Cortex of kidney (tissue), 1 donor: ENCODE measurements around the gene AACS.
"Not testable (repeated sequence)": the region's sequence is repeated elsewhere in the genome, so short reads cannot be mapped to it uniquely, and the experiment has no call there.

Experiments used
- DNase-seq: peaks from one replicate; lab custom pipeline; 2025; lab: John Stamatoyannopoulos, UW

The AACS gene

GRCh38 chr12:125124320-125124966 lies 59.2 kb downstream of the AACS start:
- no peak for DNase-seq

DNA sequence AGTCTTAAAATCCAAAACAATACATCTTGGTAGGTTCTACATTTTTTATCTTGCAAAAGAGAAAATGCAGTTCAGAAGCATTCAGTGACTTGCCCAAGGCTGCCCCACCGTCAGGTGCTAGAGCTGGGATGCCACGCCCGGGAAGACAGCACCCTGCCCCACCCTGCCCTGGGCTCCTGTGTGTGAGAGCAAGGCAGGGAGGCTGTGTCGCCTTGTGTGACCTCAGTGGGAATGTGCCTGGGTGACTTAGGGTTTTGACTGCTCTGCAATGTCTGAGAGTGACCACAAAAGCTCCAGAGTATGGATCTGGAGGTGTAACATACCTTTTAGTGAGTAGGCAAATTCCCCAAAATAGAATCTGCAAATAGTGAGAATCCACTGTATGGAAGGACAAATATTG lies 60.0 kb downstream of the AACS start:
- no peak for DNase-seq

GRCh38 chr12:125128439-125129178 lies 63.4 kb downstream of the AACS start:
- no peak for DNase-seq

- DNase-seq: no peak
Observed at GRCh38 chr12:125129179-125129571, 63.9 kb downstream of the AACS start.

DNA sequence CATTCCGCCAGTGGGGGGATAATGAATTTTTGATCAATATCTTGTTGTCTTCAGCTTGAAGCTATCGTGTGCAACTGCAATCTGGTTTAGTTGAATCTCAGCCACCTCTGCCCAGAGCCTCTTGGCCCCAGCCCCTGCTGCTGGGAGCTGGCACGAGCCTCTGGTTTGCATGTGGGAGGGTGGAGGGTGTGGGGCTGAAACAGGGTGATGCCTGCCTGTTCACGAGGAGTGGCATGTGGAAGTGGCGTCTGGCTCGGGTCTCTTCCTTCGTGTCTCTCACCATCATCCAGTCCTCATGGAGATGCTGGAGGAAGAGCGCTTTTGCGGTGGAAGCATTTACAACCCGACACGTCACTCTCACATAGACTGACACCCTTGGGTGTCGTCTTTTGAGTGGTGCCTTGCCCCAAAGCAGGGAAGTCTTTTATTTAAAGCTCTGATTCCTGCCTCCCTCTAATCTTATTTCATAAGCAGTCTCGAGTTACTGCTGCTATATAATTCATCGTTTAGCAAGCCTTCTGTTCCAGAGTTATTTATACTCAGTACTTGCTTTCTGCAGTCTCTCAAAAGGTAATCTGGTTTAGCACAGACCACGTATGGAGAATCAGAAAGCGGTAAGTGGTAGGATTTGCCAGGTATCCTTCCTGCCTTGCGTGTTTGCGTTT lies 64.5 kb downstream of the AACS start:
- DNase-seq: no peak

GRCh38 chr12:125131958-125132357 lies 66.7 kb downstream of the AACS start:
- no peak for DNase-seq

GRCh38 chr12:125132698-125133400 lies 67.6 kb downstream of the AACS start:
- DNase-seq: no peak

GRCh38 chr12:125133616-125134015 lies 68.4 kb downstream of the AACS start:
- no peak for DNase-seq

GRCh38 chr12:125134576-125134975 lies 69.3 kb downstream of the AACS start:
- no peak for DNase-seq

DNA sequence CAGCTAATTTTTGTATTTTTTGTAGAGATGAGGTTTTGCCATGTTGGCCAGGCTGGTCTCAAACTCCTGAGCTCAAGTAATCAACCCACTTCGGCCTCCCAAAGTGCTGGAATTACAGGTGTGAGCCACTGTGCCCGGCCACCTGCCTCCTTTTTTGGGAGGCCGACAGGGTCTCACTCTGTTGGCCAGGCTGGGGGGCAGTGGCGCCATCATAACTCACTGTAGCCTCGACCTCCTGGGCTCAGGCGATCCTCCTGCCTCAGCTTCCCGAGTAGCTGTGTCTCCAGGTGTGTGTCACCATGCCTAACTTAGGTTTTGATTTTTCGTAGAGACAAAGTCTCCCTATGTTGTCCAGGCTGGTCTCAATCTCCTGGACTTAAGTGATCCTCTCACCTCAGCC lies 70.7 kb downstream of the AACS start:
- DNase-seq: no peak

DNA sequence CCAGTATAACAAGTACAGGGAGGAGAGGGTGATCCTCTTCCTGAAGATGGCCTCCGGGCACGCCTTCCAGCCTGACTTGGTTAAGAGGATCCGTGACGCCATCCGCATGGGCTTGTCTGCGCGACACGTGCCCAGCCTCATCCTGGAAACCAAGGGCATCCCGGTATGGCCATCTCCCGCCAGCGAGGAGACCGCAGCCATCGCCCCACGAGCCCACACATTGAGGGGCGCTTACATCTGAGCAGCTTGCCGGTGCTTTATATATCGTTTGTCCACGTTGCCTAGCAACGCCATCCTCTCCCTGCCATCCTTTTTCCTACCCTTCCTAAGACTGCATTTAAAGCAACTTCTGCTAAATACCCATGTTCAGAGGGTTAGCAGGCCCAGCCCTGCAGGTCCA lies 71.5 kb downstream of the AACS start:
- no peak for DNase-seq

- DNase-seq: no peak
Observed at GRCh38 chr12:125137766-125138344, 72.6 kb downstream of the AACS start.

- DNase-seq: no peak
Observed at GRCh38 chr12:125140279-125141209, 75.3 kb downstream of the AACS start.

DNA sequence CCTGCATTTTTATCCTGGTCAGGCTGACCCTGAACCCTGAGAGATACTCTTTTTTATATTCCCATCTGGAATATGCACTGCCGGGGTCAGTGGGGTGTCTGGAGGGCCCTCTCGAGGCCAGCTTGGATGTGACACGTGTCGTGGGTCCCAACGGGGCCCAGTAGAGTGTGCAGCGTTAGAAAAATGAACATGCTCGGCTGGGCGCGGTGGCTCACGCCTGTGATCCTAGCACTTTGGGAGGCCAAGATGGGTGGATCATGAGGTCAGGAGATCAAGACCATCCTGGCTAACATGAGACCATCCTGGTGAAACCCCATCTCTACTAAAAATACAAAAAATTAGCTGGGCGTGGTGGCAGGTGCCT lies 76.0 kb downstream of the AACS start:
- not testable (repeated sequence) for DNase-seq

- DNase-seq: no peak
Observed at GRCh38 chr12:125142601-125143000, 77.4 kb downstream of the AACS start.

DNA sequence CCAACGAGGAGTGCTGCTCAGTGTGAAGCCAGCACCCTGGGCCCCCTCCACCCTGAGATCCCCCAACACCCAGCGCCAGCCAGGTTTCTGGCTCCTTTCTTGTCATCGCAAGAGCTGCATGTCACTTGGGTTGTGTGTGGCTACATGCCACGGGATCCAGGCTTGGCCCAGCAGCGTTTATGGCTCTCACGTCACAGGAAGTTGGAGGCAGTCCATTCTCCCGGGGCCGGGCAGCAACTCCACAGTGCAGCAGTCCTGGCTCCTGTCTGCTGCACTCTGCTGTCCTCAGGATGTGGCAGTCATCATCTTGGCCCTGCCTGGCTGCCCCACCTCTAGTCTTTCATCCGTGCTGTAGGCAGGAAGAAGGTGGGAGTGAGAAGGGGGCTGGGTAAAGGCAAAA lies 78.3 kb downstream of the AACS start:
- DNase-seq: no peak

GRCh38 chr12:125145196-125145595 lies 80.0 kb downstream of the AACS start:
- no peak for DNase-seq

DNA sequence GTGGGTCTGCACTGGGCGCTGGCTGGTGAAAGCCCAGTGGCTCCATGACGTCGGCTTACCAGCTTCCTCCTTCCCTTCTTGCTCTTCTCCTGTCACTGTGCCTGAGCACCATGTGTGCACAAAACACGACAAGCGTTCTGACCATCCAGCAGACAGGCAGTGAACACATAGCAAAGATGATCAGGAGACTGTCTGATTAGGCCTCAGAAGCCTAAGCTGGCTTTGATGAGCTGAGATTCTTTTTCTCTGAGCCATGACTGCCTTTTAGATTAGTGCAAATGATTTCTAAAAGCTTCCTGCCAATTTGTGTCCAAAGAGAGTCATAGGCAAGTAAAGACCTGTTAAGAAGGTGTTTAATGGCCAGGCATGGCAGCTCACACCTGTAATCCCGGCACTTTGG lies 83.1 kb downstream of the AACS start:
- no peak for DNase-seq

DNA sequence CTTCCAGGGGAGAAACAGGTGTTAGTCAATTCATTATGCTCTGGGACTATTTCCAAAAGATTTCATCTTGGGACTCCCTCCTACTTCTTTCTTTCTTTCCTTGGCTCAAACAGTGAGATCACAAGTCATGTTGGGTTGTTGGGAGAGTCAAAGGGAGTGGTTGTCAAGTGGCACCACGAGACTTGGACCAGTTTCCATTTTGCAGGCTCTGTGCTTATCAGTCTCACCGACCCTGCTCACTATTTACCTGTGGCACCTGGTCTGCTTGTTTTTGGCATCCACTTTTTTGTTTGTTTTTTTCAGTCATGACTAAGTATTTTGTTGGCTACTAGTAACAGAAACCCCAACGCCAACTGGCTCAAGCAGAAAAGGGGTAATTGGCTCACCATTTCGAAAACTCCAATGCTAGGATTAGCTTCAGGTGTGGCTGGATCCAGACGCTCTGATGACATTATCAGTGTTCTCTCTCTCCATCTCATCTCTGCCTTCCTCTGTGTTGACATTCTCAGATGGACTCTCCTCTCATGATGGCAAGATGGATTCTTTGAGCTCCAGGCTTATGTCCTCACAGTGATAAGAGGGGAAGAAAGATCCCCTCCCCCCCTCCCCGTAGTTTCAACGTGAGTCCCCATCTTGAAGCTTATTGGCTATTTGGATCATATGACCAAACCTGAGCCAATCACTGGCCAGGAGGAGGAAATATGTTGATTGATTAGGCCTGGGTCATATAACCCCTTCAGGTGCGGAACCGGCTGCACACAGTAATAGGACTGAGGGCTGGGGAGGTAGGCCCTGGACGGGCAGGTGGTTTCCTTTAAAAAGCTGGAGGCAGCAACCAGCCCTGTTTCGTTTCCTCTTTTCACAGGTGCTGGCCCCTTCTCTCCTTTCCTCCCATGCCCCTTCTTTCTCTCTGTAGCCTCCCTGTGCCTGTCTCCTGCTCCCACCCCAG lies 84.2 kb downstream of the AACS start:
- no peak for DNase-seq

DNA sequence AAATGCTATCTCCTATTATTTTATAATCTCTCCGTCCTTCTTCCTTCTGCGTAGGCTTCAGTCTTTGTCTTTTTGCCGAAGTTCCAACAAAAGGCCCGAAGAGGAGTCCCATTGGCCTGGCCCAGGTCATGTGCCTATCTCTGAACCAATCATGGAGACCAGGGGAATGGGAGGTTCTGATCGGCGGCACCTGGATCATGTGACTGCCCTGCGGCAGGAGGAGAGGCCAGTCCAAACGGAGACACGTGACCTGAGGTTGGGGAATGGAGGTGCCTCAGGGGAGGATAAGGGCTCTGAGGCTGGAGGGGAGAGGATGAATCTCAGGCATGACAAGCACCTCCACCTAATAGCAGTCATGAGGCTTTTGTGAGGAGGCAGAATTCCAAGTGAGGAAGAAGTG lies 86.0 kb downstream of the AACS start:
- DNase-seq: no peak
